ENCODE data around the gene HMGN1.
A peak's percentile ranks its signal among the peaks of the same experiment; 100 is the strongest.
"Not testable (repeated sequence)": the region's sequence is repeated elsewhere in the genome, so short reads cannot be mapped to it uniquely, and the experiment has no call there.

HMGN1 gene

GRCh38 chr21:39379986-39380891, 31.4 kb upstream of the HMGN1 start:
- peaks cover 2% of the 10 kb centered on the region for H3K36me3 Mint-ChIP-seq (ENCODE audit: low read depth)
- H3K4me3 Mint-ChIP-seq = peak overlapping the region; percentile 94
- peaks cover 4% of the 10 kb centered on the region for H3K27me3 Mint-ChIP-seq
- ATAC-seq = peak; percentile 99
- peak; percentile 93 for DNase-seq
- H3K4me1 Mint-ChIP-seq = peaks cover 23% of the 10 kb centered on the region
- H3K9me3 Mint-ChIP-seq = no peaks in the 10 kb centered on the region
- peak overlapping the region; percentile 76 for H3K27ac Mint-ChIP-seq

- H3K27ac Mint-ChIP-seq = no peak overlapping the region
- DNase-seq (no peak), ATAC-seq (no peak)
- H3K4me3 Mint-ChIP-seq = no peak overlapping the region
- H3K9me3 Mint-ChIP-seq = no peaks in the 10 kb centered on the region
- H3K4me1 Mint-ChIP-seq = peaks cover 15% of the 10 kb centered on the region
- H3K27me3 Mint-ChIP-seq = peaks cover 4% of the 10 kb centered on the region
- H3K36me3 Mint-ChIP-seq (ENCODE audit: low read depth) = peaks cover 2% of the 10 kb centered on the region
Observed at GRCh38 chr21:39377444-39378050, 28.7 kb upstream of the HMGN1 start.

GRCh38 chr21:39375446-39375845, 26.6 kb upstream of the HMGN1 start:
- ATAC-seq (no peak), DNase-seq (no peak)
- no peak overlapping the region for H3K27ac Mint-ChIP-seq
- peaks cover 2% of the 10 kb centered on the region for H3K4me1 Mint-ChIP-seq
- no peaks in the 10 kb centered on the region for H3K9me3 Mint-ChIP-seq
- no peaks in the 10 kb centered on the region for H3K36me3 Mint-ChIP-seq (ENCODE audit: low read depth)
- H3K4me3 Mint-ChIP-seq = no peak overlapping the region
- H3K27me3 Mint-ChIP-seq = peaks cover 5% of the 10 kb centered on the region

GRCh38 chr21:39374046-39374445, 25.2 kb upstream of the HMGN1 start:
- Mint-ChIP-seq H3K27me3 (peaks cover 8% of the 10 kb centered on the region), H3K4me1 (no peaks in the 10 kb centered on the region), H3K27ac (no peak overlapping the region), H3K4me3 (no peak overlapping the region), H3K9me3 (no peaks in the 10 kb centered on the region), H3K36me3 (ENCODE audit: low read depth) (no peaks in the 10 kb centered on the region)
- DNase-seq (no peak), ATAC-seq (no peak)

GRCh38 chr21:39373634-39374033, 24.7 kb upstream of the HMGN1 start:
- ATAC-seq = no peak
- H3K27ac Mint-ChIP-seq = no peak overlapping the region

GRCh38 chr21:39369896-39370288, 21.0 kb upstream of the HMGN1 start:
- H3K9me3 Mint-ChIP-seq; H3K27me3 Mint-ChIP-seq; H3K4me1 Mint-ChIP-seq; DNase-seq; H3K4me3 Mint-ChIP-seq; H3K36me3 Mint-ChIP-seq (ENCODE audit: low read depth); H3K27ac Mint-ChIP-seq; ATAC-seq: not testable (repeated sequence)

More at GRCh38 chr21:39373634-39374033, 24.7 kb upstream of the HMGN1 start:
- DNase-seq = no peak
- Mint-ChIP-seq H3K4me1 (no peaks in the 10 kb centered on the region), H3K4me3 (no peak overlapping the region), H3K27me3 (peaks cover 8% of the 10 kb centered on the region), H3K9me3 (no peaks in the 10 kb centered on the region), H3K36me3 (ENCODE audit: low read depth) (no peaks in the 10 kb centered on the region)

- H3K27me3 Mint-ChIP-seq = peaks cover 8% of the 10 kb centered on the region
- H3K36me3 Mint-ChIP-seq (ENCODE audit: low read depth) = no peaks in the 10 kb centered on the region
- no peaks in the 10 kb centered on the region for H3K9me3 Mint-ChIP-seq
- no peaks in the 10 kb centered on the region for H3K4me1 Mint-ChIP-seq
- DNase-seq = no peak
- no peak overlapping the region for H3K27ac Mint-ChIP-seq
- ATAC-seq = no peak
- no peak overlapping the region for H3K4me3 Mint-ChIP-seq
Observed at GRCh38 chr21:39367783-39368182, 18.9 kb upstream of the HMGN1 start.

GRCh38 chr21:39366563-39366962, 17.7 kb upstream of the HMGN1 start:
- Mint-ChIP-seq H3K27ac (no peak overlapping the region), H3K27me3 (peaks cover 8% of the 10 kb centered on the region), H3K9me3 (no peaks in the 10 kb centered on the region), H3K36me3 (ENCODE audit: low read depth) (no peaks in the 10 kb centered on the region), H3K4me3 (no peak overlapping the region), H3K4me1 (no peaks in the 10 kb centered on the region)
- no peak for DNase-seq
- ATAC-seq = no peak

GRCh38 chr21:39364949-39365348, 16.1 kb upstream of the HMGN1 start:
- peaks cover 5% of the 10 kb centered on the region for H3K27me3 Mint-ChIP-seq
- ATAC-seq (no peak), DNase-seq (no peak)
- no peak overlapping the region for H3K4me3 Mint-ChIP-seq
- H3K9me3 Mint-ChIP-seq = no peaks in the 10 kb centered on the region
- H3K4me1 Mint-ChIP-seq = no peaks in the 10 kb centered on the region
- H3K36me3 Mint-ChIP-seq (ENCODE audit: low read depth) = no peaks in the 10 kb centered on the region
- no peak overlapping the region for H3K27ac Mint-ChIP-seq

- H3K9me3 Mint-ChIP-seq = no peaks in the 10 kb centered on the region
- H3K4me3 Mint-ChIP-seq = no peak overlapping the region
- no peak overlapping the region for H3K27ac Mint-ChIP-seq
- DNase-seq = no peak
- ATAC-seq = no peak
- H3K36me3 Mint-ChIP-seq (ENCODE audit: low read depth) = no peaks in the 10 kb centered on the region
- H3K27me3 Mint-ChIP-seq = peaks cover 3% of the 10 kb centered on the region
- H3K4me1 Mint-ChIP-seq = no peaks in the 10 kb centered on the region
Observed at GRCh38 chr21:39363607-39364555, 15.0 kb upstream of the HMGN1 start.

- Mint-ChIP-seq H3K9me3 (no peaks in the 10 kb centered on the region), H3K27ac (no peak overlapping the region), H3K4me3 (no peak overlapping the region), H3K27me3 (peaks cover 3% of the 10 kb centered on the region), H3K36me3 (ENCODE audit: low read depth) (no peaks in the 10 kb centered on the region), H3K4me1 (no peaks in the 10 kb centered on the region)
- no peak for ATAC-seq
- no peak for DNase-seq
Observed at GRCh38 chr21:39362733-39363132, 13.8 kb upstream of the HMGN1 start.

- H3K36me3 Mint-ChIP-seq (ENCODE audit: low read depth) = no peaks in the 10 kb centered on the region
- H3K4me1 Mint-ChIP-seq = no peaks in the 10 kb centered on the region
- H3K4me3 Mint-ChIP-seq = no peak overlapping the region
- peaks cover 4% of the 10 kb centered on the region for H3K27me3 Mint-ChIP-seq
- ATAC-seq (no peak), DNase-seq (no peak)
- no peaks in the 10 kb centered on the region for H3K9me3 Mint-ChIP-seq
- no peak overlapping the region for H3K27ac Mint-ChIP-seq
Observed at GRCh38 chr21:39359382-39359781, 10.5 kb upstream of the HMGN1 start.

GRCh38 chr21:39353295-39353694, 4.4 kb upstream of the HMGN1 start:
- no peak for DNase-seq
- no peak for ATAC-seq
- H3K27ac Mint-ChIP-seq = no peak overlapping the region
- H3K27me3 Mint-ChIP-seq = peaks cover 9% of the 10 kb centered on the region
- peaks cover 13% of the 10 kb centered on the region for H3K4me1 Mint-ChIP-seq
- no peaks in the 10 kb centered on the region for H3K9me3 Mint-ChIP-seq
- no peak overlapping the region for H3K4me3 Mint-ChIP-seq
- H3K36me3 Mint-ChIP-seq (ENCODE audit: low read depth) = no peaks in the 10 kb centered on the region
